Left colon (tissue), 2 donors: ENCODE measurements around the gene RAPGEF5. TPM values are rescaled to one million over a fixed set of nuclear protein-coding genes. Genes with fewer than 3 reads are reported as not detected.
A peak's percentile ranks its signal among the peaks of the same experiment; 100 is the strongest.

Experiments
- ATAC-seq: fragments of 200-7000 bp; cut with Tn5 transposase; one replicate; pipeline ENCODE4 v1.9.1; 2020; ENCODE audit warnings: mild to moderate bottlenecking, moderate library complexity
- DNase-seq, 2 donors: peaks; one replicate each; pipeline ENCODE4 v3.0.0-alpha.2; 2020
- intact Hi-C, 2 donors: fragments of 100-400 bp; cut with DNase I in 1 of 2; cut with micrococcal nuclease in 1 of 2; formaldehyde crosslinking; loops; one replicate each; pipeline versions ENCODE4 v1.11.2 to v1.14.0; 2022; cut with DNase I, micrococcal nuclease
- total RNA-seq, 2 donors: library from RNA; stranded (reverse); fragmentation: NEBNext Ultra II Directional; extraction: Animal tissue kit (Norgen Biotek cat#: 25700); gene quantifications; one replicate each; pipeline ENCODE4 v1.2.1, GENCODE V29; 2021
- donor health status: DM: no; HTN: no; CAD: no.
- donor health status: DM: yes; HTN: yes; CAD: no.

Gene RAPGEF5
- total RNA-seq, 2 donors from 2014 or later: 51.7 to 62.9 TPM

DNA sequence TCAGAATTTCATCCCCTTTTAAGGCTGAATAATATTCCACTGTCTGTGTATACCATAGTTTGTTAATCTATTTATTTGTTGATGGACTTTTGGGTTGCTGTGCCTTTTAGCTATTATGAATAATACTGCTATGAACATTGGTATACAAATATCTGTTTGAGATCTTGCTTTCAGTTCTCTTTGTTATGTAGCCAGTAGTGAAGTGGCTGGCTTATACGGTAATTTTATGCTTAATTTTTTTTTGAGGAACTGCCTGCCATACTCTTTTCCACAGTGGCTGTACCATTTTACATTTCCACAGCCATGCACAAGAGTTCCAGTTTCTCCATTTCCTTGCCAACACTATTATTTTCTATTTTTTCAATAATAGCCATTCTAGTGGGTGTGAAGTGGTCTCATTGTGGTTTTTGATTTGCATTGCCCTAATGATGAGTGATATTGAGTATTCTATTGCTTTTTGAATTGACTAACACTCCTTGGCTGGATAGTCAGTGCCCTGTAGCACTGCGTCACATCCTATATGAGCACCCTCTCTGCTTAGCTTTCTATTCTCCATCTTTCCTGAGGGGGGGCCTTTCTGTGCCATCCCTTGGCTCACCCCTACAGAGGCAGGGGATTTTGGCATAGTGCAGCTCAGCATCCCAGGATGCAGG, 29.4 kb upstream of the RAPGEF5 start:
- intact Hi-C loops: no loop called here
- DNase-seq (no peak), ATAC-seq (no peak)

DNA sequence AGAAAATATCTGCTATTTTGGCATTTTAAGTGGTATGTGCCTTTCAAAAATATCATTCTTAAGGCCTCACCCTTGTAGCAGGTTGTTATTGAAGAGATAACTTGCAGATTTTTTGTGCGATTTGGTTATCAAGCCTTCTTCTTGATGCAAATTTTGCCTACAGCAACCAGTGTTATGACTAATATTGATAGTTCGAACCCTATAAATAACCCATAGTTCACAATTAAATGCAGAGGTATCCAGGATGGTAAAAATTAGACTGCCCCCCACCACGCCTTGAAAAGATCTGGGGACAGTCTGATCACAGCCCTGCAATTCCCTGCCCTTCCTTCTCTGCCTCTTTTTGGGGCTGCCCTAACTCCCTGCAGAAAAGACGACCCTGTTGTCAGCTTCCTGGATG, 28.4 kb upstream of the RAPGEF5 start:
- intact Hi-C loops: no loop called here
- no peak for ATAC-seq
- no peak for DNase-seq

DNA sequence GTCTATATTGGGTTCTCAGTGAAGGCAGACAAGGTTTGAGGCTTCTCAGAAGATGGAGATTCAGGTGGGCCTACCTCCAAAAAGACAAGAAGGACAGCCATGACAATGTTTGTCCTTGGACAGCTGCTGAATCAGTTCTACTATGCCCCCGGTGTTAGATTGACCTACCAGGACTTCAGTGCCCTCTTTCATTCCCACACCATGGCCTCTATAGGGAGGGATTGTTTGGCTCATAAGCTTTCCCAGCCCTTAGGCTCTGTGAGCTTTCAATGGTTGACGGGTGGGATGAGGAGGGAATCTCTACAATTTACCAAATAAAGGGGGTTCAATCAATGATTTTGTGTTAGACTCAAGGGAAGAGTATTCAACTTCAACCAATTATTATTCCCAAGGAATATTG, 23.4 kb upstream of the RAPGEF5 start:
- ATAC-seq: no peak
- no peak for DNase-seq
- intact Hi-C loops: no loop called here

DNA sequence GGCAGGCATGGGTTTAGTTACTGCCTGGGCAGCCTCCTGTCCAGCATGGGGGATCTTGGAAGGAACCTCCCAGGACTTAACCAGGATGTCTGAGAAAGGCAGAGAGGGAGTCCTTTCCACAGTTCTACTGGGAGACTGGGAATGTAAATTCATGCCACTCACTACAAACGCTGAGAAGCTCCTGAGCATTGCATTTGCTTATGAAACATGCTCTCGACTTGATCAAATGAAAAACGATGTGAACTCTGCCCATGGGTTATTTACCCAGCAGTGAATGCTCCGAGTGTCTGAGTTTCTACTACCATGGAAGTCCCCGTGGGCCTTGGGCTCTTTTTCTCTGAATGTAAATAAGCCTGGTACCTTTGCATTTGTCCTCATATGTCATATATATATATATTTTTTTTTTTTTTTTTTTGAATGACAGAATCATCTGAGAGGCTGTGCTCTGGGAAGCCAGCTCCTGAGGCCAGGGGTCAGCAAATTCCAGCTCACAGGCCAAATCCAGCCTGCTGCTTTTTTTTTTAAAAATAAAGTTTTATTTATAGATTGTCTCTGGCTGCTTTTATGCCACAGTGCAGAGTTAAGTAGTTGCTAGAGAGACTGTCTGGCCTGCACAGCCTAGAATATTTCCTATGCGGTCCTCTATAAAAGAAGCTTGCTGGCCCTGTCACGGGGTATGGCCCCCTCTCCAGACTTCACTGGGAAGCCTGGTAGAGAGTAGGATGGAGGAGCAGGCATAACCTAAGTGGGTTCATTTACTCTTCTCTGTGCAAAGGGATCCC, 21.4 kb upstream of the RAPGEF5 start:
- ATAC-seq (peak; percentile 80), DNase-seq (no peak)
- intact Hi-C loops: no loop called here

DNA sequence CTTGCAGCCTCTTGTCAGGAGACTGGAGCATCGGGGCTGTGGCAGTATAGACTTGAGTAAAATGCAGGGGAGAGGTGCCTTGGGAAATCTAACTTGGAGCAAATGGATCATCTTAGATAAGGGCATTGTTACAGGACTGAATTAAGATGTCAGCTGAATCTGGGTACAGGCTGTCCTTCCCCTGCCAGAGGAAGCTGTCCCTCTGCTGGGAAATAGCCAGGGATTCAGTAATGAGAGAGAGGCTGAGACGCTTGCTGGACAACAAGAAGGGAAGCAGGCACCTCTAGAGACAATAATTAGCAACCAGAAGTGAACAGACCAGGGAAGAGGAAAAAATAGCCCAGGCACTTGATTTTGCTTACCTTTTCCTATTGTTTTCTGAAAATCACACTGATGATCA, 20.7 kb upstream of the RAPGEF5 start:
- ATAC-seq (no peak), DNase-seq (no peak)
- intact Hi-C loops: no loop called here

DNA sequence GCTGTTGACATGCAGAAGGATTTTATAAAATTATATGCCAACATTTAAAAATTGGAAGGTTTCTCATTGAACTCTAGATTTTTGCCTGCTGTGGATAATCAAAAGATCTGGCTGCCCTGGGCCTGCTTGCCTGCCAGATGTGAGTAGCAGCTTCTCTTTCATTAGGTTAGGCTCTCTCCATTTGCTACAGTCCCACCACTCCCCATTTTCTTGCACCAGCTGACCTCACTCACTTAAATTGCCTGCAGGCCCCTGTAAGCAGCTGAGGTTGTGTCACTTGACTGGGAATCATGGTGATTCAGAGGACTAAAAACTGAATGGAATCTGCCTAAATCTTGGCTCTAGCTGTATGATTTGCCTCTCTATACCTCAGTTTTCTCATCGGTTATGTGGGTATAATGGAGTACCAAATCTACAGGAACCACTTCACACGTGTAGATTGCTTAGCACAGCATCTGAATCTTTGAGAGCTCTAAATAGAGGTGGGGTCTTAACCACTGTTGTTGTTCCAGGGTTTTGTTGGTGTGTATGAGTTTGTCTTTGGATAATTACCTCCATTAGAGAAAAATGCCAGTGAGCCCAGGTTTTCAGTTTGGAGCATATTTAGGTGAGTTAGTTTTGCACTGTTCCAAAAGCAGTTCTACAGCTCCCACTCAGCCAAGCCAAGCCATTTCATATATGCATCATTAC, 18.6 kb upstream of the RAPGEF5 start:
- intact Hi-C loops: no loop called here
- no peak for ATAC-seq
- no peak for DNase-seq

DNA sequence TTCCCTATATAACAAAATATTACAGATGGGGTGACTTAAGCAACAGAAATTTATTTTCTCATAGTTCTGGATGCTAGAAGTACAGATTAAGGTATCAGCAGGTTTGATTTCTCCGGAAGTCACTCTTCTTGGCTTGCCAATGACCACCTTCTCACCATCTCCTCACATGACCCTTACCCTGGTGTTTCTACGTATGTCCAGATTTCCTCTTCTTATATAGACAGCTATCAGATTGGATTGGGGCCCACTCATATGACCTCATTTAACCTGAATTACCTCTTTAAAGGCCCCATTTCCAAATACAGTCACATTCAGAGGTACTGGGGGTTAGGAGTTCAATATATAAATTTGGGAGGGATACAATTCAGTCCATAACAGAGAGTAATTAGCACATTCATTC, 17.0 kb upstream of the RAPGEF5 start:
- intact Hi-C loops: no loop called here
- ATAC-seq (no peak), DNase-seq (no peak)

DNA sequence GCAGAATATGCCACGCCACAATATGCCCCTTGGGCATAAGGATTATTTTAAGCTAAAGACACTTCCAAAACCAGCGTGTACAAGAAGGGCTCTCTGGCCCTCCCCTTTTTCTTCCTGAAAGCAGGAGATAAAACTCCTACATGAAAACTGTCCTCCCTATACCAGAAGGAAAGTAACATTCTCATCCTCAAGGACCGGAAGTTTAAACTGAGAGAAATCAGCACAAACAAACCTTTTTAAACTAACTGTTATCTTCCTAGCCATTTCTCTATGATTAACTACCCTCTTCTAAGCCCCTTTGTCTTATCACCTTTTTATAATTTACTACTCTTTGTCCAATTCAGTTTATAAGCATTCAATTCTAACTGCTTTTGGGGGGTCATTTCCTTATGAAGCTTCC, 16.4 kb upstream of the RAPGEF5 start:
- intact Hi-C loops: no loop called here
- DNase-seq: no peak
- ATAC-seq: no peak

DNA sequence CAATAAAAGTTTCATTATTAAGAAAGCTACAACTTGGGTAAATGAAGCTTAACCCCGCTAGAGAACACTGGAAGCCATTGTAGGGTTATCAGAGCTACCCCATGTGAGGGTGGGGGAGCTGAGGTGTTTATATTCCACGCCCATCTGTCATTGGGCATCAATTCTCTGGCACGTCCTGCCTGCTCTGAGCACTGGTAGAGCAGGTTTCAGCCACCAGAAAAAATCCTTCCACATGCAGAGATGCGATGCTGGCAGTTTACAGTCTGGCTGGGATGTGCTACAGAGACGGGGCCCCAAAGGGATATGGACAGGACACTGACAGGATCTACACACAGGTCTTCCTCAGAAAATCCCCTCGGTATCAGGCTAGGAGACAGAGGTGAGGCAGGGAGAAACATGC, 15.9 kb upstream of the RAPGEF5 start:
- peak; percentile 92 for ATAC-seq
- peak in 1 of 2 donors; percentile 27 for DNase-seq
- intact Hi-C loops: no loop called here

DNA sequence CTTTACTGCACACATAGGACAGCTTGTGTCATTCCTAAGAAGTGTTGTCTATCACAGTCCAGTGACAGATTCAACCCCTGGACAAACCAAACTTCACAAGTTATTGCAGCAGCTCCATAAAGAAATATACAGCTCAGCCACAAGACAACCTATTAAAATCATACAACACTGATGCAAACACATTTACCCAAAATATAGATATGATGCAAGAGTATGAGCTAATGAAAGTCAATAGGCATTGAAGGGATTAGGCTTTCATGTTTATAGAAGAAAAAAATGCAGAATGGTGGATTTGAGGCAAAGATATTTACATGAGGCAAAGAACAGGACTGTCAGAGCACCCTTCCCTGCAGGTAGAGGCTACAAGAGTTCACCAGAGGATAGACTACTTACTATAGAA, 14.9 kb upstream of the RAPGEF5 start:
- intact Hi-C loops: no loop called here
- ATAC-seq (no peak), DNase-seq (no peak)

DNA sequence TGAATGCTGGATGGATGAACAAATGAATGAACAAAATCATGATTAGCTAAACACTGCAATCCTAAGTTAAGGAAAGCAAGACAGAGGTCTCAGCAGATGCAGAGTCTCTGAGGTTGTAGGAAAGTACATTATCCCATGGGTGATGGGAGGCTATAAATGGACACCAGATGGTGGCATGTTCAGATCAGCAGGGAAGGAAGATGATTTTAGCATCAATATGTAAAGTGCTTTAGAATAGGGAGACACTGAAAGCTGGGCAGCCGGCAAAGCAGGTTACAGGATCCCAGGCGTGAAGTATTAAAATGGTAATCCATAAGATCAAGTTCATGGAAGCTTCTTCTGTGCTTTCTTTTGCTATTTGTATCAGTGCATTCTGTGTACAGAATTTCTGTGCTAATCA, 7.9 kb upstream of the RAPGEF5 start:
- ATAC-seq: no peak
- intact Hi-C loops: no loop called here
- DNase-seq: no peak

DNA sequence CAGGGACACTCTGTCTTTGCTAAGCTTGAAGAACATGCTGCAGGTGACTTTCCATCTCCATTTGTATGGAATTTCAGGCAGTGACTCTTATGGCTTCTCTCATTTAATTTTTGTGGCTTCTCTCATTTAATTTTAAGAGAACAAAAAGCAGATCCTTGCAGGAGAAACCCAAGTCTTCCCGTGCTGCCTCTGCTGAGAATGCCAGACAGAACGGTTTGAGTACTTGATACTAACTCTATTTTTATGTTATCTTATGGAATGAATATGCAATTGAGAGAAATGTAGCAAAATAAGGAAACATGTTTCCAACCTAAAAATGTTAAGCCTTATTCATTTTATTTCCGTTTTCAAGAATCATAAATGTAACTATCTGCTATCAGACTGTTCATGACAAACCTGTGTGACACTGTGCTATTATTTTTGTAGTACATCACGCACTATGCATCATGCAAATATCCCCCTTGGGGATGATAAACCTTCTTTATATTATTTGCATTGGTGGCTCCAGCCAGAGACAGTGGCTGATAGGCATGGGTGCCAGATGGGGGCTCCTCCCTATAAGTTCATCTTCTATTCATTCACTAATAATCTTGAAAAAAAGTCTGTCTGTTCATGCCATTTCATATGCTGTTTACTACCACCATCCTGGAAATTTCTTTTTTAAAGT, 6.9 kb upstream of the RAPGEF5 start:
- intact Hi-C loops: no loop called here
- DNase-seq (no peak), ATAC-seq (no peak)

DNA sequence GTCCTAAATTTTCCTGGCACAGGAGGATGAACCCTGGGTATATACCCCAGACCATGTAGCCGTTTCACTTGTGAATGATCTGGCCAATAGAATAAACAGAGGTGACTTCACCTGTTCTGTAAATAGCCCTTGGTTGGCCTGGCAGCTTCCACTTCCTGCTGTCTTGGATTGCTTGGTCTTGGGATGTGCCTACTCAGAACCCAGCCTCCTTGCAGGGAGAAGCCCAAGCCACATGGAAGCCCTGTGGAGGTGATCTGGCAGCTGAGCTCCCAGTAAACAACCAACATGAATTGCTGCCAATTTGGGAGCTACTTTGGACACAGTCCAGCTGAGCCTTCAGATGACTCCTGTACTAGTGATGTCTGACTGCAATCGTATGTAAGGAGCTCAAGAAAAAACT, 4.8 kb upstream of the RAPGEF5 start:
- peak; percentile 74 for ATAC-seq
- peak; percentile 50 to 63 for DNase-seq
- intact Hi-C loops: no loop called here

DNA sequence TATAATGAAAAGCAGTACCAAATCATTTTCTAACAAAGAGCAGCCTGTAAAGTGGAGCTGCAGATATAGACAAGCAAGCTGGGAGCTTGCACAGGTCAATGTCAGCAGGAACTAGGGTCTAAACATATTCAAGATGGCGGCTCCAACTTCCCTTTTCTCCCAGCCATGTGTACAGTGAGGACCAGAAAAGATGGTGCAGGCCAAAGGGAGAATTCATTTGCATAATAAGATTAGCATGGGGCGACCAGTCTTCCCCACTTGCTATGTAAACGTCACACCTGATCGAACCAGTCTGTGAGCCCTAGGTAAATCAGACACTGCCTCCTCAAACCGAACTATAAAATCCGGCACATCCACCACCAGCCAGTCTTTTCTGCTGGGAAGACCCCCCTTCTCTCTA, 4.4 kb upstream of the RAPGEF5 start:
- ATAC-seq (no peak), DNase-seq (no peak)
- intact Hi-C loops: no loop called here

DNA sequence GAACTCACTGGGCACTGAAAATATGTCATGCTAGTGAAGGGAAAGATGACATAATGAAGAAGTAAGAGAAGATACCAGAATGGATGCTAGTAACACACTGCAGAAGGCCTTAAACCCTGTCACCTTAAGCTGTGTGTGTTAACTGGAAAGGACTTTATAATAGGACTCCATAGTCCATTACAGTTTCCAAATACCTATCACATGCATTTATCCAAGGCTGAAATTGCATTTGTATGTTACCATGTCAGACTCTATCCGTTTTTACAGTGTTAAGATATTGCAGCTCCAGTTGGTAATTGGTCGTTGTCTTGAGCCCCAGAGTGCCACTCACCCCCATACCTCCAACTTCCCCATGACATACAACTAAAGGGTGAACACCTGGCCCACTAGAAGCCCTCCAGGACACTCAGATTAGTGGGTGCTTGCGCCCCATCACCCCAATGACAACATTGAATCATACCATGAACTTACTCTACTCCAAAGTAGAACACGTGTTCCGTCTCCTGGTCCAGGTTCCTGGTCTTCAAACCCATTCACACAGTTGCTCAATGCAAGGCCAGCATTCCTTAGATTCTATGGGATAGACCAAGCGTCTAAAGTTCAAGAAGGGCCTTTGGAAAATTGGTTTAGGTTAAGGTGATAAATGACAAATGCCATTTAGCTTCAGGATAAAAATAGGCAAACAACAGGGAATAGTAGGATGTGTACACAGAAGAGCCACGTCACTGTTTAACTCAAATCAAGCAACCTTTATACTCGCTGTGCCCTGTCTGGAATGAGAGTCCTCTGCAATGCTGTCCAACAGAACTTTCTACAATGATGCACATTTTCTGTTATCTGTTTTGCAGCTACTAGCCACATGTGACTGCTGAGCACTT, 2.1 kb upstream of the RAPGEF5 start:
- no peak for DNase-seq
- ATAC-seq: peak; percentile 22

DNA sequence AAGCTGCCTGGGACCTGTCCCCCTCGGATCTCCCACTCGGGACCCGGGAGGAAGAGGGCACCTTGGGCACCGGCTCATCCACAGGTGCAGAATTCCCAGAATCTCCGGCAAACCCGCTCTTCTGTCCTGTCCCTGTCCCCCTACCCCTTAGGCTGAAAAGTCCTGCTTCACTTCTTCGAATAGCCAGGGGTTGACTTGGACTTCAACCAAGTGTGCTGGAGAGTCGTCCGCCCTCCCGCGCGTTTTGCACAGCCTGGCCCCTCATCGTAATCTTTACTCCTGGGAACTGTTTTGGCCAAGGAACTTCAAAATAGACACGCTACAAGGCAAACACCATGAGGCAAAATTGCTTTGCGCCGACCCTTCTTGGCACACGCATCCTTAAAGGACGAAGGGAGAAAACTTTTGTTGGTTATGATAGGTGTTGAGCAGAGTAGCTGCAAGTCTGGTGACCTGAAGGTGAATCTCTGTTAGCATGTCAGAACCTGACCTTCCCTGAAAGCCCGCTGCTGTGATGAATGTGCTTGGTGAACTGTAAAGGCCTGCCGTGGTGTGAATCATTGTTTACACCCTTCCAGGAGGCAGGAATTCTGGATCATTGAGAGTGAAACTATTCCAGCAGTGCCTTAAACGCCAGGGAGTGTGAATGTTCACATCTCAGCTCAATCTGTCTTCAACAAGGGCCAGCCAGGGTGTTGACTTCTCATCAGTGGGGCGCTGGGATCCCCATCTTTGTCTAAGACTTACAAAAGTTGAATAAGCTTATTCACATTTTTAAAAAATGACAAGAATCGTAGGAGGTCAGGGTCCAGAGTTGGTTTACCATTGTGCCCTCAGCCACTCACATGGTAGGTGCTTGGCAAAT, 589 bp upstream of the RAPGEF5 start:
- peak; percentile 36 to 70 for DNase-seq

More for the DNA sequence above, 2.1 kb upstream of the RAPGEF5 start:
- intact Hi-C loops: no loop called here

DNA sequence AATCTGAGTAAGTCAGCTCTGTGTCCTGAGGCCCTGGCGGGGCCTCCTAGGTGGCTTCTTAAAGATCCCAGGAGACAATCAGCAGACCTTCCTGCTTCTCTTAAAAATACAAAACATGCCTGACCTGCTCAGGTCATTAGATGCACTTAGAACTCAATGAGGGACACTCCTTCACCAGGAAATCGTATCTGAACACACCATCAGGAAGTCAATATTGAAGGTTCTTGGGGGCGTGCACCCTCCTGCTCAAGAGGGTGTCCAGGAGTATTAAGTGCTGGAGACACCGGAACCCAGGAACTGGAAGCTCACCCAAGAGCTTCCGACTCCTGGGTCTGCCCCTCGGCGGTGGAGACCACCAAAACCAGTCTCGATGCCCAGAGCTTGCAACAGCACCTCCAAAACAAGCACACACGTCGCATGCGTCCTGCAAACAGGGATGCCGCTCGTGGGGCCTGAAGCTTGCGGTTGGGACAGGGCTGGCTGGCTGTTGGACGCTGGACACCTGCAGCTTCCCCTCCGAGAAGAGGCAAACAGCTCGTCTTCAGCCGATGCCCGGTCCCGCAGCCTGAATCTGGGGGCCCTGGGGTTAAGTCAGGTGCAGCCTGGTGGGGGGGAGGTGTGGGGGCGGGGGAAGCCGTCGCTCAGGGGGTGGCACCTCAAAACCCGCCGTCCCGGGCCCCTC, 803 bp downstream of the RAPGEF5 start:
- ATAC-seq: peak; percentile 73
- intact Hi-C loops: no loop called here
- DNase-seq: peak; percentile 46 to 47

More for the DNA sequence above, 589 bp upstream of the RAPGEF5 start:
- intact Hi-C loops: no loop called here
- peak; percentile 61 for ATAC-seq
